GM12873 (cell line): Measurements from ENCODE around the gene ADIG.

Experiments
- CTCF ChIP-seq: IDR thresholded peaks from 2 replicates; pipeline ENCODE4 v1.5.1; 2012; ENCODE audit warnings: low read depth, mild to moderate bottlenecking, moderate library complexity, low read length, control low read depth; ENCODE audit not compliant: insufficient read depth; ENCODE audit errors: missing control alignments

ADIG gene

GRCh38 chr20:38588303-38588702 lies 7.3 kb downstream of the ADIG start:
- TF ChIP-seq CTCF: no peak

GRCh38 chr20:38589351-38589750 lies 8.4 kb downstream of the ADIG start:
- TF ChIP-seq CTCF: no peak

- TF ChIP-seq CTCF: no peak
Observed at GRCh38 chr20:38589967-38590675, 9.1 kb downstream of the ADIG start.

GRCh38 chr20:38590676-38591473 lies 9.9 kb downstream of the ADIG start:
- no peak for TF ChIP-seq CTCF

GRCh38 chr20:38591474-38592410 lies 10.7 kb downstream of the ADIG start:
- no peak for TF ChIP-seq CTCF

GRCh38 chr20:38599410-38599882 lies 18.4 kb downstream of the ADIG start:
- no peak for TF ChIP-seq CTCF
